Mesodermal cell (in vitro differentiated cells): ENCODE results near the gene ZNF282.

ENCODE experiments used
- H3K27ac ChIP-seq: 2 replicates; pipeline ENCODE4 v1.7.0; 2013; ENCODE audit warnings: mild to moderate bottlenecking, low read depth, low read length, moderate library complexity; ENCODE audit not compliant: severe bottlenecking
- H3K36me3 ChIP-seq: 2 replicates; pipeline ENCODE4 v1.7.1; 2013; ENCODE audit warnings: mild to moderate bottlenecking, low read length, moderate library complexity; ENCODE audit not compliant: control insufficient read depth, insufficient read depth
- H3K4me1 ChIP-seq: one replicate; pipeline ENCODE4 v1.7.1; 2013; ENCODE audit warnings: mild to moderate bottlenecking, low read length; ENCODE audit not compliant: insufficient read depth, control insufficient read depth, poor library complexity, severe bottlenecking
- H3K4me3 ChIP-seq: 2 replicates; pipeline ENCODE4 v1.7.0; 2013; ENCODE audit warnings: low read length, control low read depth, mild to moderate bottlenecking; ENCODE audit not compliant: insufficient read depth, poor library complexity, severe bottlenecking; ENCODE audit errors: extremely low read depth
- H3K9me3 ChIP-seq: 2 replicates; pipeline ENCODE4 v1.7.1; 2013; ENCODE audit warnings: mild to moderate bottlenecking, low read length, moderate library complexity; ENCODE audit not compliant: control insufficient read depth
- WGBS, 2 experiments: methylation state at CpG; one replicate each; pipeline ENCODE4 v1.1.5; 2013; ENCODE audit warnings: missing lambda C conversion rate in 2 of 2; ENCODE audit not compliant: insufficient coverage in 2 of 2; 5-methylcytosine and 5-hydroxymethylcytosine counted together

ZNF282 gene

DNA sequence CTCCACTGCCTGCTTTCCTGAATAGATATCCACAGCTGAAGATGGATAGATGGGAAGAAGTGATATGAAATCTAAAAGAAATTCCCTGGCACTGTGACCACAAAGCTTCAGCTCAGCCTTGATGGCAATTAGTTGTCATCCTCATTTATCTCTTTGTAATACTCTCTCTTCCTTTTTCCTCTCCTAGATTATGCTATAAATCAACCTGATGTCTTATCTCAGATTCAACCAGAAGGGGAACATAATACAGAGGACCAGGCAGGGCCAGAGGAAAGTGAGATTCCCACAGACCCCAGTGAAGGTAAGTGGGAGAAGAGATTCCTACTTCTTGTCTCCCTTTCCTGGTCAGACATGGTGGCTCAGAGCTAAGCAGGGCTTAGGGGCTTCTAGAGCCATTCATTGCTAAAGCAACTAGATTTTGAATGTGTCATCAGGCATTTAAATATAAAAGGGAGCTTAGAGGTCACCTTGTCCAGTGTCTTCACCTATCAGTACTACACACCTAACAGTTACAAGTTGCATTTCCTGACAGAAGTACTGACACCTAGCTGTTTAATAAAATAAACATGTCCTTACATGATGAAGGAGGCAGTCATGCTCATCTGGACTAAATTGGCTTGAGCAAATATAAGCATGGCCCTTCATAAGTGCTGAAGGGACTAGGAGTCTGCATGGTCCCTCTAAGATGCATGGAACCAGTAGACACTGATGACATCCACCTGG is 28.6 kb upstream of the ZNF282 start:
- H3K4me3 ChIP-seq = no peak overlapping the region
- no peak overlapping the region for H3K27ac ChIP-seq
- peaks cover 2% of the 10 kb centered on the region for H3K4me1 ChIP-seq
- H3K36me3 ChIP-seq = peaks cover 82% of the 10 kb centered on the region
- H3K9me3 ChIP-seq = no peaks in the 10 kb centered on the region

DNA sequence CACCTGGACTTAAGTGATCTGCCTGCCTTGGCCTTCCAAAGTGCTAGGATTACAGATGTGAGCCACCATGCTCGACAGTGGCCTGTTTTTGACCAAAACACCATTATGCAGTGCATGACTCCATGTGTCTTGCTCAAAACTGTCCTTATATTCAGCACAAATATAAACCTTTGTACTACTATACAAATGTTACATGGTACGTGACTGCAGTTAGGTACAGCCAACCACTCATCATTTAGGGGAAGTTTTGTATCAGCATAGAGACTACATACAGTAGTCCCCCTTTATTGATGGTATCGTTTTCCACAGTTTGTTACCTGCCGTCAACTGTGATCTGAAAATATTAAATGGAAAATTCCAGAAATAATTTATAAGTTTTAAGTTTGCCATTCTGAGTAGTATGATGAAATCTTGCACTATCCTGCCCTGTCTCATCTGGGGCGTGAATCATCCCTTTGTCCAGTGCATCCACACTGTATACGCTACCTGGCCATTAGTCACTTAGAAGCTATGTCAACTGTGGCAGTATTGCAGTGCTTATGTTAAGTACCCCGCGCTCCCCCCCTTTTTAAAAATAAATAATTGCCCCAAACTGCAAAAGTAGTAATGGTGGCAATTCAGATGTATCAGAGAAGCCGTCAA is 23.3 kb upstream of the ZNF282 start:
- Histone ChIP-seq H3K9me3 (no peaks in the 10 kb centered on the region), H3K36me3 (peaks cover 89% of the 10 kb centered on the region), H3K4me1 (peaks cover 4% of the 10 kb centered on the region), H3K4me3 (no peak overlapping the region), H3K27ac (no peak overlapping the region)
- WGBS, 2 experiments = 92 to 93% methylated on average over 2 of the region's 9 CpGs

DNA sequence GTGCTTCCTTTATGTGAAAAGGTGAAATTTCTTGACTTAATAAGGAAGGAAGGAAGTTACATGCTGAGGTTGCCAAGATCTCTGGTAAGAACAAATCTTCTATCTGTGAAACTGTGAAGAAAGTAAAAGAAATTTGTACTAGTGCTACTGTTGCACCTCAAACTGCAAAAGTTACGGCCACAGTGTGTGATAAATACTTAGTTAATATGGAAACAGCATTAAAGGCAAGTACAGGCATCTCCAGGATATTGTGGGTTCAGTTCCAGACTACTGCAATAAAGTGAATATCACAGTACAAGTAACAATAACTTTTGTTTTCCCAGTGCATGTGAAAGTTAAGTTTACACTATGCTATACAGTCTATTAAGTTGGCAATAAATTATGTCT is 22.8 kb upstream of the ZNF282 start:
- Histone ChIP-seq H3K36me3 (peaks cover 89% of the 10 kb centered on the region), H3K4me3 (no peak overlapping the region), H3K27ac (no peak overlapping the region), H3K9me3 (no peaks in the 10 kb centered on the region), H3K4me1 (peaks cover 4% of the 10 kb centered on the region)
- 83 to 100% methylated on average over 1 of the region's 1 CpG for WGBS, 2 experiments

DNA sequence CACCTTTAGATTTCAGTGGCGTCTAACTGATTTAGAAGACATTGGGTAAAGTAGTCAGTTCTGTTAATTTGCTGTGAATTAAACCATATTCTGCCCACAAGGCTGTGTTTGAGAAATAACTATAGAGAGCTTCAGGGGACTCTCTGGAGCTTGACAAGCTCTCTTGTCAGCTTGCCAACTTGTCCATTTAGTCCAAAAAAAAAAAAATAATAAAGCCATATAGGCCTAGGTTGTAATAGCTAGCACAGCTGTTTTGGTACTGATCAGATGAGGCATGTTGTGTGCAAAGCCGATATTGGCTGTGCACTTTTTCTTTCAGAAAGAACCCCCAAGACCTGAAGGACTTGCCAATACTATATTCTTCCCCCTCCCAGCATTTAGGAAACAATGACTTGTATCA is 20.2 kb upstream of the ZNF282 start:
- WGBS, 2 experiments = 100% methylated on average over 1 of the region's 2 CpGs; no CpG with 5 or more reads in 1 of the 2 experiments
- Histone ChIP-seq H3K27ac (no peak overlapping the region), H3K4me1 (peaks cover 4% of the 10 kb centered on the region), H3K36me3 (peaks cover 86% of the 10 kb centered on the region), H3K9me3 (no peaks in the 10 kb centered on the region), H3K4me3 (no peak overlapping the region)

DNA sequence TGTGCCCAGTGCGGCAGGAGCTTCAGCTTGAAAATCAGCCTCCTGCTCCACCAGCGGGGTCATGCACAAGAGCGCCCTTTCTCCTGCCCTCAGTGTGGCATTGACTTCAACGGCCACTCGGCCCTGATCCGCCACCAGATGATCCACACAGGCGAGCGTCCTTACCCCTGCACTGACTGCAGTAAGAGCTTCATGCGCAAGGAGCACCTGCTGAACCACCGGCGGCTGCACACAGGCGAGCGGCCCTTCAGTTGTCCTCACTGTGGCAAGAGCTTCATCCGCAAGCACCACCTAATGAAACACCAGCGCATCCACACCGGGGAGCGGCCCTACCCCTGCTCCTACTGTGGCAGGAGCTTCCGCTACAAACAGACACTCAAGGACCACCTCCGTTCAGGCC is 16.1 kb upstream of the ZNF282 start:
- H3K27ac ChIP-seq = no peak overlapping the region
- WGBS, 2 experiments = 99 to 100% methylated on average over 6 to 15 of the region's 19 CpGs
- H3K4me3 ChIP-seq = no peak overlapping the region
- H3K4me1 ChIP-seq = no peaks in the 10 kb centered on the region
- H3K36me3 ChIP-seq = peaks cover 83% of the 10 kb centered on the region
- H3K9me3 ChIP-seq = no peaks in the 10 kb centered on the region

DNA sequence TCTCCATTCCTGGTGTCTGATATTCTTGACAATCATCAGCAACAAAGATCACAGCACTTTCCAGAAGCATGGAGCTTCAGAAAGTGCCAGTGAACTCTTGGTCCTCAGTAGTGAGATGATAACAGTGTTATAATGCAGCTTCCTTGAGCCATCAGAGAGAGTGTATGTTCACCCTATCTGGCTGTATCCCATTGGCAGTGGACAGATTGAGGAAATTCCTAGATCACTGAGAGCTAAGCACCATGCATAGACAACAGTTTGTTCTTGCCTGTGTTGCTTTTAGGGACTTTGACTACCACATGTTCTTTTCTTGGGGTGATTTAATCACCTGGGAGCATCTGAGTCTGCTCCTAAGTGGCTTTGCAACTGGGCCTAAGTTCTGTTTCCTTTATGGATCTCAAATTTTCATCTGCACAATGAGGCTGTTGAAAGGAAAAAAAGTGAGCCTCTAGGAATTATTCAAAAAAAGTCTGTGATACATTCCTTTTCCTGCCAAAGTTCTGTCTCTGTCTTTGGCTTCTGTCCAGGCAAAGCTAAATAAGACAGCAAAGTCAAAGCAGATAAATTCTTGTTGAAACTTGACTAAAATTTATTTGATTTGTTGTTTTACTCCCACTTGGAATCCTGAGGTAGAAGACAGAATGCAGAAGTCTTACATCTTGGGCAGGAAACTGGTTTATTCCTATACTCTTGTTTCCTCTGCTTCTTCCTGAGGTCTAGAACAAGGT is 14.5 kb upstream of the ZNF282 start:
- no peak overlapping the region for H3K4me3 ChIP-seq
- no peak overlapping the region for H3K27ac ChIP-seq
- H3K36me3 ChIP-seq = peaks cover 68% of the 10 kb centered on the region

DNA sequence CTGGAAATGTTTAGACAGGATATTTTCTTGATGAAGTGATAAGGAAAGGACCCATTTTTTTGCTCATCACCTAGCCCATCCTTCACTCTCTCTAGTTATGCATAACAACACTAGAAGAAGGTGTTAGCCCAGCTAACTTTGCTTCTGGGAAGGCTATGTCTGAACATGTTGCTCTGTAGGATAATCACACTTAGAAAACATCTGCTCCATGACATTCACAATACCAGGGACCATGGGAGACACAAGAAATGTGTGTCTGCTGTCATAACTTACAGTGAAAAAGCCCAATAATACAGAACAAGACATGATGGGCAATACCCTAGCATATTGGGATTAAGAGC is 13.9 kb upstream of the ZNF282 start:
- Histone ChIP-seq H3K4me1 (no peaks in the 10 kb centered on the region), H3K4me3 (no peak overlapping the region), H3K27ac (no peak overlapping the region), H3K9me3 (no peaks in the 10 kb centered on the region), H3K36me3 (peaks cover 63% of the 10 kb centered on the region)

More for the DNA sequence above, 14.5 kb upstream of the ZNF282 start:
- Histone ChIP-seq H3K4me1 (no peaks in the 10 kb centered on the region), H3K9me3 (no peaks in the 10 kb centered on the region)

DNA sequence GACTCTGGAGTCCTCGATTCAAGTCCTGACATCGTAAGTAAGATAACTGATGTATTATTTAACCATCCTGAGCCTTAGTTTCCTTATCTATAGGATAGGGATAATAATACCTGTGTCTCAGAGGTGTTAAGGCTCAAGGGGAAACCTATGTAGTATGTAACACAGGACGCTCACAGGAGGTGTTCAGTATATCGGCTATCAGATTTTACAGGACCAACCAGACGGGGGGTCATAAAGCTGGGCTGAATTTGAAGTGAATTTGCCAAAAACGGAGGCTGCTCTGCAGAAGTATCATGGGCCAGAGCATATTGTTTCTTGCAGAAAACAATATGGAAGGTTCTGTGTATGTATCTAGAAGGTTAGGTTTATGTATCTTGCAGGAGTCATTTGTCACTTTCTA is 11.1 kb upstream of the ZNF282 start:
- Histone ChIP-seq H3K9me3 (no peaks in the 10 kb centered on the region), H3K4me3 (no peak overlapping the region), H3K36me3 (peaks cover 37% of the 10 kb centered on the region), H3K27ac (no peak overlapping the region), H3K4me1 (no peaks in the 10 kb centered on the region)
- 89 to 95% methylated on average over 4 of the region's 6 CpGs for WGBS, 2 experiments

DNA sequence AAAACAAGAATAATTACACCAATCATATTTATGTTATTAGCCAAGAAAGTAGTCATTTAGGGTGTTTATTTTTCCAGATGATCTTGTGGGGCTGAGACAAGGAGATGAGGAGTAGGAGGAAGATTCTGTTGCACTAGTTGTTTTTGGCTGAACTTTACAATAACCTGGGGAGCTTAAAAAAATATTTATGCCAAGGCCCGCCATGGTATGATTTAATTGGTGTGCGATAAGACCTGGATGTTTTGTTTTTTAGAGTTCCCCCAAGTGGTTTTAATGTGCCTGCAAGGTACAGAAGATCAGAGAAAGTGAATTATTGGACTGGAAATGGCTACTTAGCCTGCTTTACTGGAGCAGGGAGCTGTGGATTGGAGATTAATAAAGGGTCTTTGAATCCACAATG is 7.1 kb upstream of the ZNF282 start:
- Histone ChIP-seq H3K36me3 (no peaks in the 10 kb centered on the region), H3K4me3 (no peak overlapping the region), H3K27ac (no peak overlapping the region), H3K4me1 (no peaks in the 10 kb centered on the region), H3K9me3 (no peaks in the 10 kb centered on the region)
- WGBS, 2 experiments = 85 to 94% methylated on average over 2 of the region's 2 CpGs

DNA sequence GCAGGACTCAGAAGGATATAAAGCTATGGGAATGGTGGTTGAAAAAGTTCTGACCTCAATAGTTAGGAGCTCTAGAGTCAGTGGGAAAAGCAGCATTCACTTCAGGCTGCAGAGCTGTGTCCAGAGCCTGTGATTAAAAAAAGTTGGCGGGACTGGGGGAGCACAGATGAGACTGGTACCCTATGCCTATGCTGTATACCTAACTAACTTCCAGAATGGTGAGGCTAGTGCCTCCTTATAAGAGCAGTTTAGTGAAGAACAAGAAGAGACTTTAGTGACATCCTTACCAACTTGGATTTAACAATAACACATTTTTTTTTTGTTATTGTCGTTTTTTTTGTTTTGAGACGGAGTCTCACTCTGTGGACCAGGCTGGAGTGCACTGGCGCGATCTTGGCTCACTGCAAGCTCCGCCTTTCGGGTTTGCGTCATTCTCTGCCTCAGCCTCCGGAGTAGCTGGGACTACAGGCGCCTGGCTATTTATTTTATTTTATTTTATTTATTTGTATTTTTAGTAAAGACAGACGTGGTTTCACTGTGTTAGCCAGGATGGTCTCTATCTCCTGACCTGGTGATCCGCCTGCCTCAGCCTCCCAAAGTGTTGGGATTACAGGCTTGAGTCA is 6.6 kb upstream of the ZNF282 start:
- Histone ChIP-seq H3K4me3 (no peak overlapping the region), H3K9me3 (no peaks in the 10 kb centered on the region), H3K4me1 (no peaks in the 10 kb centered on the region), H3K27ac (no peak overlapping the region), H3K36me3 (no peaks in the 10 kb centered on the region)
- 59 to 65% methylated on average over 4 to 7 of the region's 12 CpGs for WGBS, 2 experiments

DNA sequence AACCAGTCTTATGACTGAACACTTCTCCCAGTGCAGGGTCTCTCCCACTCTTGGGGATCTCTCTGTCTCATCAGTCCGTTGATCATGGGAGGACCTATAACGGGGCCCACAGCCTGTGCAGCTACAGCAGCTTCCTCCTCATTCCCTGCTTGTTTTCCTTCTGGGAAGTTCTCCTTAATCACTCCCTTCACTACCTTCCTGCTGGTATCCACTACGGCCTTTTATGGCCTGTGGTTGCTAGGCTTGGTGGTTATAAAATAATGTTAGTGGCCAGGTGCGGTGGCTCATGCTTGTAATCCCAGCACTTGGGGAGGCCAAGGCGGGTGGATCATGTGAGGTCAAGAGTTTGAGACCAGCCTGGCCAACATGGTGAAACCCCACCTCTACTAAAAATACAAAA is 3.5 kb upstream of the ZNF282 start:
- H3K4me3 ChIP-seq = no peak overlapping the region
- 50% methylated on average over 2 of the region's 5 CpGs for WGBS, 2 experiments
- peaks cover 4% of the 10 kb centered on the region for H3K4me1 ChIP-seq
- H3K9me3 ChIP-seq = no peaks in the 10 kb centered on the region
- H3K27ac ChIP-seq = no peak overlapping the region
- H3K36me3 ChIP-seq = no peaks in the 10 kb centered on the region
